Dedifferentiated amniotic fluid mesenchymal stem cell (primary cell): ENCODE data around the gene GANC.
A peak's percentile ranks its signal among the peaks of the same experiment; 100 is the strongest.

Experiments used
- DNase-seq: peaks from one replicate; pipeline ENCODE4 v3.0.0-alpha.2; 2016; ENCODE audit errors: extremely low spot score

The GANC gene

DNA sequence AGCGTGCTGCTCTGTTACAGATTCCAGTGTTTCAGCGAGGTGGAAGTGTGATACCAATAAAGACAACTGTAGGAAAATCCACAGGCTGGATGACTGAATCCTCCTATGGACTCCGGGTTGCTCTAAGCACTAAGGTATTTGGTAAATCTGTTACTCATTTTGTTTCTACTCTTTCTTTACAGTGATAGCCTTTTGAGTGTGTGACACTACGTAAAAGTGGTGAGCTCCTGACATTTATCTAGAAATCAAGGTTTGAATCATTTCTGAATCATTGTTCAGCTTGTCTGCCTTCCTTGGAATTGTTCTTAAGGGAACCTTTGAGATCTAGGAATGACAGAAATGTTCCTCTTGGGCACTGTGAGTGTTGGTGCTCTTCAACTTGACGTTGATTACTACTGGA lies 75.1 kb downstream of the GANC start:
- peak; percentile 38 for DNase-seq

DNA sequence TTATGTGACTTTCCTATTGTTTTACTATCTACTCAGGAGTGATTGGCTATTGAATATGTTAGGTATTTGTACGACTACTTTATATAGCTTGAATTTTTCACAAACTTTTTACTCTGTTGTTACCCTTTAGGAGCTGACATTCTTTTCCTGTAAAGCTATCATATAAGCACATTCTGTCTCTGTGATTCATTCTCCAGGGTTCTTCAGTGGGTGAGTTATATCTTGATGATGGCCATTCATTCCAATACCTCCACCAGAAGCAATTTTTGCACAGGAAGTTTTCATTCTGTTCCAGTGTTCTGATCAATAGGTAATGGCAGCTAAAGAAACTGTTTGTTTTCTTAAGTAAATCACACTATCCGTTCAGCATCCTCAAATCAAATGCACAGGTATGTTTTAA lies 76.2 kb downstream of the GANC start:
- no peak for DNase-seq

DNA sequence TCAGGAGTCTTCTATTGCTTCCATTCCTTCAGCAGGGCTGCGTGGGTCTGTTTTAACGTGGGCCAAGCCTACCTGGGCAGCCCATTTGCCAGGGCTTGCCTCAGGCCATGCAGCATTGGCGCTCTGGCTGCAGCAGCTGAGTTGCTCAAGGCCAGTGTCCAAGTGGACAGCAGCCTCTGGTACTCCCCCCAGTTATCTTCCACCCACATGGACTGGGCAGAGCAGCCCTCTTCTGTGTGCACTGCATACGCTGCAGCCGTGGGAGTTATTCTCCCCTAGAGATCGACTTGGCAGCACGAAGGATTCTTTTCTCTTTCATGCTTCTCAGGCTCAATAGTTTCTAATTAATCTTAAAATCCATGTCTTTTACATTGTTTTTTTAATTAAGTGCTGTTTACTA lies 79.4 kb downstream of the GANC start:
- no peak for DNase-seq

DNA sequence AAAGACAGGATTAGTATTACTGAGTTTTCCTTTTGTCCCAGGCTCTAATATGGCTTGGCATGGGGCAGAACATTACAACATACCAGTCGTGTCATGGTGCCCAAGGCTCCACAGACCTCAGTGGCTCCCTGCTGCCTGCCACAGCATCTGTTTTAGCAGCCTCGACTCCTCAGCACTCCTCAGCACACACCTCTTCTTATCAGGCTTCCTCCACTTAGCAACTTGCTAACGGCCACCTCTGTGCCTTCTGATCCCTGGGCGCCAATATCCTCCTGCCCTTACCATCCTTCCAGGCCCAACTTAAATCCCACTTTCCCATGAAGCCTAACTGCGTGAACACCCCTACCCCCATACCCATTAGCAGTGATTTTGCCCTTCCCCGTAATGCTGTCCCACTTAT lies 80.1 kb downstream of the GANC start:
- no peak for DNase-seq

DNA sequence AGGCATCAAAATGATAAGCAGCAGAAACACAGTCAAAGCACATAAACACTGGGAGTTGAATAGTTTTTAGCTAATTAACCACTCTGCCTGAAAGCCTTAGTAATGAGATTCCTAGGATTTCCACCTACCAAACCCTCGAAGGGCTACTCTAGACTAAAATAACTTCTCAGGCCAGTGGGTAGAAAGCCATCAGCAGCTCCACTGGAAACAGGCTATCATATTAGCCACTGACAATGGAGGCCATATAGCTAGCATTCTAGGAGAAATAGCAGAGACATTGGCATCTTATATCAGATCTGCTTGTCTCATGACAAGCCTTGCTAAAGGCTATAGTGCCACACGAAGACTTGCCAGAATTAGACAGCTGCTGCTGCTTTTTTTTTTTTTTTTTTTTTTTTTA lies 81.8 kb downstream of the GANC start:
- no peak for DNase-seq

- DNase-seq = no peak
These were observed 82.3 kb downstream of the GANC start for GRCh38 chr15:42355291-42355690.

DNA sequence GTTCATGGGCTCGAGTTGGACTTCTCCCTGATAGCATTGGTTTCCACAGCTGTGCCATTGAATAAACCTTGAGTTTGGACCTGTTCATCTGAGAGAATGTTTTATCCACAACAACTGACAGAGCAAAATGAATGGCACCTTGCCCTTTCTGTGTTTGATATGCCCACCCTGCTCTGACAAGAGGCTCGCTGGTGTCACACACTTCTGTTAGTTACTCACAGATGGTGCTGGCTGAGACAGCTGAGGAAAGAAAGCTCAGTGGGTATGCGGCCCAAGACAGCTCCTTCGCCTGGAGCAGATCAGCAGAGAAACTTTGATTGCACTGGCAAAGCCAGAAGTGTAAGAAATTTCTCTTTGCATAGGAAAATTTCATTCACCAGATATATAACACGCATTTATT lies 83.8 kb downstream of the GANC start:
- no peak for DNase-seq

DNA sequence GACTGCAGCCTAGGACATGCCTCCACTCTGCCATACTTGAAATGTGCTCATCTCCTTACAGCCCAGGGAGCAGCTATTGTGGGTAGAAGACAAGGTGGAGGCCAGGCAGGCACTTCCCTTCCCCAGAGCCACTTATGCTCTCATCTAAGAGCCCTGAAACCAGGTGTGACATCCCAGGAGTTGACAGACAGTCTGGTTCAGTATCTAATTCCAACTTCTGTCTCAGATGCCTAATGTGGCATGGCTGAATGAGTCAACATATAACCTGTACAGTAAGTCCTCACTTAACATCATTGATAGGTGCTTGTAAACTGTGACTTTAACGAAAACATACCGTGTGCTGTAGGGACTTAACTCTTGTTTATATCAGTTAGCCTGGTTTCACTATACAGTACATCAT lies 85.1 kb downstream of the GANC start:
- DNase-seq = no peak

DNA sequence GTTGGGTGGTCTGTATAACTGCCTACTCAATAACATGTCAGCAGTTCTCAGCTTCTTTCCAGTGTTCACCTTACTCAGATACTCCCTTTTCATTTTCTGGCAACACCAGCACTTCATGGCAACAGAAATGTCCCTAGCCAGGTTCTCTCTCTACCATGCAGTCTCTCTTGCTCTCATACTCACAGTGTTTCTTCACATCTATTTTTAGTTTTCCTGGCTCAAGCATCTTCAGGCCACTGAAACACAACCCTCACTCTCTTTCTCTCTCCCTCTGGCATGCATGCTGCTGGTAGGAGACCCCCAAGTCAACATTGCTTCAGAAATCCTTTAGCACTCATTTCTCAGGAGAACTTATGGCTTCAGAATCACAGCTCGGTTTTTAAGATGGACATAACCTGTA lies 86.2 kb downstream of the GANC start, which contains the start of gene CAPN3:
Gene CAPN3 (plus strand): TSS at position 253 of the 400 bp plus-strand sequence. CDS start 305 bp downstream, outside the sequence.
- no peak for DNase-seq

DNA sequence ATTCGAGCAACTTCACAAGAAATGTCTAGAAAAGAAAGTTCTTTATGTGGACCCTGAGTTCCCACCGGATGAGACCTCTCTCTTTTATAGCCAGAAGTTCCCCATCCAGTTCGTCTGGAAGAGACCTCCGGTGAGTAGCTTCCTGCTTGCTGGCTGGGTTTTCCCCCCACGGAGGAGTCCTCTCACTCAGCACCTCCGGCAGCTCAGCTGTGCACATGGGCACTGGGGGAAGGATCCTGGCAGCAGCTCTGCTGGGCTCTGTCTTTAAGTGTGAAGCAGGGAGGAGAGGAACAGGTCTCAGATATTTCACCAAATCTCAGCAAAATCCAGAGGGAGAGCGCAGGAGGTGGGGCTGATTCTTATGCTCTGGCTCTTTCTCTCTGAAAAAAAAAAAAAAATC lies 87.0 kb downstream of the GANC start:
- DNase-seq = no peak

DNA sequence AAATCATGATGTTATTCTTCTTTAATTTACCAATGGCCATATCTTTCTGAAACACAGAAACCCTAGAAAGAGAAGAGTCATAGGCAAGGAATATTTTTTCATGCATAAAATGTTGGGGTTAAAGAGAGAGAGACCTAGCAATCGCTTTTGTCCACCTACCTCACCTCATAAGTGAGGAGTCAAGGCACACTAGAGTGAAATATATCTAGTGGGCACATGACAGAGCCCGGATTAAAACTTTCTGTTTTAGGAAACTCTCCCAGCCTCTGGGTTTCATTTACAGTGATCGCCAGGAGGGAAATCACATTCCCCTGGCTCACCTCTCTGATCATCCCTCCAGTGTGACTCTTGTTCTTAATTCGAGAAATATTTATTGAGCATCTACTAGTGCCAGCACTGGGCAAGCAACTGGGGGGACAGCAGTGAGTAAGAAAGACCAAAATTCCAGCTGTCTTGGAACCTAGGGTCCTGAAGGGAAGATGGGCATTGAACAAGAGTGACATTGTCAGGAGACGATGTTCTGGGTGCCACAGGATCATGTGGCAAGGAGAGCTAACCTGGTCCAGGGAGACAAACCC lies 87.6 kb downstream of the GANC start:
- no peak for DNase-seq

DNA sequence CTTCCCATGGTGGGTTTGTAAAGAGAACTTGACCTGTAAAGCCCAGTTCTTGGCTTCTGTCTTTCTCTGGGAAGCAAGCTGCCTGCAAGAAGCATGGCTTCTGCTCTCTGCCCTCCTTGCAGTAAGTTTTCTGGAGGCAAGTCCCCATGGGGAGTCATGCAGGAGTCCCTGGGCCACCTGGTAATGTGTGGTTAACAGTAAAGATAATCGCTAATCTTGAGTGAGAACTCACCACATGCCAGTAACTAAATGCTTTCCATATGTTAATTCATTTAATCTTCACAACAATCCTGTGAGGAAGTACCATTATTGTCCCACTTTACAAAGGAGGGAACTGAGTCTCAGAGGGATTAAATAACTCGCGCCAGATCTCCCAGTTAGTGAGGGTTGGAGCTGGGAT lies 90.5 kb downstream of the GANC start:
- DNase-seq = no peak

GRCh38 chr15:42363942-42364341 lies 90.9 kb downstream of the GANC start:
- DNase-seq = no peak

GRCh38 chr15:42364529-42364928 lies 91.5 kb downstream of the GANC start:
- DNase-seq = no peak

GRCh38 chr15:42365921-42366550 lies 93.0 kb downstream of the GANC start:
- no peak for DNase-seq

DNA sequence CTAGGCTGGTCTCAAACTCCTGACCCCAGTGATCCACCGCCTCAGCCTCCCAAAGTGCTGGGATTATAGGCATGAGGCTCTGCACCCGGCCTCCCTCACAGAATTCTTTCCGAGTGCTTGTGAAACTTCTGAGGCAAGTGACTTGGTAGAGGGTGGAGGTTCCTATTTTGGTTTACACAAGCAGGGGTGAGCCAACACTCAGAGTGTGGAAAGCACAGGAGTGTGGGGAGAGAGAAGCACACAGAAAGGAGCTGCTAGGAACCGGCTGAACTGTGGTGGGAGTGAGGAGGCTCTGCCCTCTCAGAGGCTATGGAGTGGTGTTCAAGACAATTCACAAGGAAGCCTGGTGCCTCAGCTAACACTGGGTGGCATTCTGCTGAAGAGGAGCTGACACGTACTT lies 94.0 kb downstream of the GANC start:
- no peak for DNase-seq

GRCh38 chr15:42368096-42368495 lies 95.1 kb downstream of the GANC start:
- no peak for DNase-seq

DNA sequence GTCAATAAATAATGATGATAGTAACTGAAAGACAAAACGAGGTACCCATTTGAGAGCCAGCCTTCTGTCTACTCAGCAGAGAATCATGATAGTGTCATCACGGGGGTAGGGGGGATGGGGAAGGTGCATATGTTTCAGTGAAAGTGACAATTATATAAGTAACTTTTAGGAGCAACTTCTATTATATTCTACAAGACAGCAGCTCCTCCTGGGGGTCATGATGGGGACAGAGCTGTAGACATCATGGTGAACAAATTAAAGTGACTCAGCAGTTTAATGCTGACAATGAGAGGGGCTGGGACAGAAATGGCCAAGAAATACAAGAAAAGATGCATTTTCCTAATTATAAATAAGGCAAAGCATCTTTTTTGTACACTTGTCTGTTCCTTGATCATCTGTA lies 98.1 kb downstream of the GANC start:
- DNase-seq = no peak

GRCh38 chr15:42373274-42373673 lies 100.3 kb downstream of the GANC start:
- DNase-seq = no peak

GRCh38 chr15:42373936-42374335 lies 100.9 kb downstream of the GANC start:
- DNase-seq = no peak

DNA sequence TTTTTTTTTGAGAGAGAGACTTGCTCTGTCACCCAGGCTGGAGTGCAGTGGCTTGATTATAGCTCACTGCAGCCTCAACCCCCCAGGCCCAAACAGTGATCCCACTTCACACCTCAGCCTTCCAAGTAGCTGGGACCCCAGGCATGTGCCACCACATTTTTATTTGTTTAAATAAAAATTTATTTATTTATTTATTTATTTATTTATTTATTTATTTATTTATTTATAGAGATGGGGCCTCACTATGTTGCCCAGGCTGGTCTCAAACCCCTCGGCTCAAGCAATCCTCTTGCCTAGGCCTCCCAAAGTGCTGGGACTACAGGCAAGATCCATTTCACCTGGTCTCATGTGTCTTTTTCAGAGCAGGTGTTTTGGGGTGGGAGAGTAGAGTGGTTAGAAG lies 101.8 kb downstream of the GANC start:
- no peak for DNase-seq

DNA sequence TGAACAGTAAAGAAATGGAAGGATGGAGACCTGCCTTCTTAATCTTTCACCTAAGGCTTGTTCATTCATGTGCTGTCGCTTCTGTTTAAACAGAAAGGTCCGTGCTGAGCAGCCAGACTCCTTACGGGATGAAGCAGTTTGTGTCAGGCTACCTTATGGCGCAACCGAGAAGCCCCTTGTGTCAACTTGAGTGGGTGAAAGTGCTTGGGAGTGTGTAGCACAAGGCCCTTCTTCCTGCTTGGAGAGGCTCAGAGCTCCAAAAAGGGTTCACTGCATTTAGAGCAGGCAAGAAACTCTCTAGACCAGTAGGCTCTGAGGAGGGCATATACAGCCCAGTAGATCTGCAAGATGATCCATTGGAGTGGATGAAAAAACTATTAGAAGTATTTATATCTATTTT lies 102.3 kb downstream of the GANC start:
- DNase-seq = no peak

DNA sequence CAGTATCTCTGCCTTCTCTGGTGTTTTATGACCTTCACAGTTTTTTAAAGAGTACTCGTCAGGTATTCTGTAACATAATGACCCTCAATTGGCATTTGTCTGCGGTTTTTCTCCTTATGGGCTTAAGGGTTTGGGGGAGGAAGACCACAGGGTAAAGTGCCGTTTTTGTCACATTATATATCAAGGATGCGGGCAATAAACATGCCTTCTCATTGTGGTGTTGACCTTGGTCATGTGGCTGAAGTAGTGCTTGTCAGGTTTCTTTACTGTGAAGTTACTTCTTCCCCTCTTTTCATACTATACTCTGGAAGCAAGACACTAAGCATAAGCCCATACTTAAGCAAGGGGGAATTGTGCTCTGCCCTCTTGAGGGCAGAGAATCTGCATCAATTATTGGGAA lies 102.9 kb downstream of the GANC start:
- DNase-seq = no peak

- no peak for DNase-seq
These were observed 105.0 kb downstream of the GANC start for GRCh38 chr15:42378011-42378410.
